CD8-positive, alpha-beta memory T cell (primary cell): ENCODE data around the gene PLPP4. TPM values are rescaled to one million over a fixed set of nuclear protein-coding genes. Genes with fewer than 3 reads are reported as not detected.

ENCODE experiments used
- CTCF ChIA-PET: fragments of 350-600 bp; sonication (Branson Sonifier 250); formaldehyde crosslinking; loops from one replicate; lab custom pipeline; 2021; ENCODE audit warnings: antibody characterized with exemption; lab: Charles Lee
- POLR2A ChIA-PET: fragments of 350-600 bp; sonication (Branson Sonifier 250); formaldehyde crosslinking; loops from one replicate; lab custom pipeline; 2021; ENCODE audit warnings: antibody characterized with exemption; lab: Charles Lee
- DNase-seq, 5 donors: peaks; one replicate each; pipeline versions ENCODE4 v3.0.0 to v3.0.0-alpha.2; 2020 to 2022; ENCODE audit warnings: mixed read lengths in 1 of 5
- H3K27ac ChIP-seq: one replicate; pipeline ENCODE4 v1.7.0; 2013; ENCODE audit warnings: low read depth, mild to moderate bottlenecking, low read length, moderate library complexity
- H3K27me3 ChIP-seq: 2 replicates; pipeline ENCODE4 v1.7.0; 2013; ENCODE audit warnings: low read length, mild to moderate bottlenecking; ENCODE audit not compliant: insufficient read depth, poor library complexity, severe bottlenecking
- H3K36me3 ChIP-seq: 2 replicates; pipeline ENCODE4 v1.7.0; 2013; ENCODE audit warnings: mild to moderate bottlenecking, low read length, moderate library complexity; ENCODE audit not compliant: insufficient read depth
- H3K4me1 ChIP-seq: 2 replicates; pipeline ENCODE4 v1.7.0; 2013; ENCODE audit warnings: mild to moderate bottlenecking, low read length, moderate library complexity; ENCODE audit not compliant: insufficient read depth
- H3K4me3 ChIP-seq: 2 replicates; pipeline ENCODE4 v1.7.0; 2013; ENCODE audit warnings: mild to moderate bottlenecking, low read length
- H3K9me3 ChIP-seq: 2 replicates; pipeline ENCODE4 v1.7.0; 2013; ENCODE audit warnings: mild to moderate bottlenecking, low read length
- H3K27ac Mint-ChIP-seq, 8 donors: one replicate each; pipeline ENCODE4 v1.8.0; 2020 to 2021; ENCODE audit warnings: mixed read lengths in 8 of 8, mild to moderate bottlenecking in 6 of 8, inconsistent platforms in 3 of 8, moderate library complexity in 3 of 8
- H3K27me3 Mint-ChIP-seq, 2 donors: one replicate each; pipeline ENCODE4 v1.8.0; 2020 to 2021; ENCODE audit warnings: mixed read lengths in 2 of 2, mild to moderate bottlenecking in 1 of 2, moderate library complexity in 1 of 2
- H3K36me3 Mint-ChIP-seq, 3 donors: one replicate each; pipeline ENCODE4 v1.8.0; 2020 to 2021; ENCODE audit warnings: mixed read lengths in 3 of 3, inconsistent platforms in 1 of 3, mild to moderate bottlenecking in 1 of 3
- H3K4me1 Mint-ChIP-seq, 3 donors: one replicate each; pipeline ENCODE4 v1.8.0; 2020 to 2021; ENCODE audit warnings: mixed read lengths in 3 of 3, inconsistent platforms in 1 of 3, mild to moderate bottlenecking in 1 of 3
- H3K4me3 Mint-ChIP-seq, 7 donors: one replicate each; pipeline ENCODE4 v1.8.0; 2020 to 2021; ENCODE audit warnings: mixed read lengths in 7 of 7, mild to moderate bottlenecking in 6 of 7, moderate library complexity in 4 of 7, inconsistent platforms in 2 of 7
- H3K9me3 Mint-ChIP-seq, 5 donors: one replicate each; pipeline ENCODE4 v1.8.0; 2020 to 2022; ENCODE audit warnings: mixed read lengths in 5 of 5, mild to moderate bottlenecking in 3 of 5, moderate library complexity in 2 of 5, inconsistent platforms in 1 of 5
- polyA plus RNA-seq: library from polyadenylated mRNA; unstranded; fragments of 300-500 nt; fragmentation: Illumina TruSeq; gene quantifications from one replicate; pipeline ENCODE4 v1.2.3, GENCODE V29; 2021
- total RNA-seq, 2 experiments: library from RNA; stranded (reverse); gene quantifications; one replicate each; pipeline ENCODE4 v1.2.3, GENCODE V29; 2021

PLPP4 gene
- total and polyA plus RNA-seq, 3 experiments from 2014 or later: not detected

- ChIA-PET POLR2A (no interaction called here), CTCF (no interaction called here)
- Histone ChIP-seq H3K4me3 (no peak overlapping the region), H3K4me1 (no peaks in the 10 kb centered on the region), H3K9me3 (no peaks in the 10 kb centered on the region), H3K27me3 (no peaks in the 10 kb centered on the region), H3K36me3 (no peaks in the 10 kb centered on the region), H3K27ac (no peak overlapping the region)
- Mint-ChIP-seq H3K9me3 (peaks cover 4 to 11% (median 9%) of the 10 kb centered on the region in 5 donors), H3K27ac (no peak overlapping the region), H3K27me3 (peaks cover 0 to 3% of the 10 kb centered on the region in 2 donors), H3K4me3 (no peak overlapping the region), H3K4me1 (no peaks in the 10 kb centered on the region), H3K36me3 (peaks cover 0 to 1% (median 0%) of the 10 kb centered on the region in 3 donors)
- no peak for DNase-seq
These were observed 155.7 kb downstream of the PLPP4 start for GRCh38 chr10:120612756-120613155.

GRCh38 chr10:120613180-120613579 is 156.2 kb downstream of the PLPP4 start:
- ChIA-PET POLR2A (no interaction called here), CTCF (no interaction called here)
- Mint-ChIP-seq H3K27ac (no peak overlapping the region), H3K36me3 (peaks cover 0 to 1% (median 0%) of the 10 kb centered on the region in 3 donors), H3K9me3 (peaks cover 4 to 11% (median 9%) of the 10 kb centered on the region in 5 donors), H3K4me1 (no peaks in the 10 kb centered on the region), H3K27me3 (peaks cover 0 to 3% of the 10 kb centered on the region in 2 donors), H3K4me3 (no peak overlapping the region)
- Histone ChIP-seq H3K27me3 (no peaks in the 10 kb centered on the region), H3K27ac (no peak overlapping the region), H3K4me3 (no peak overlapping the region), H3K36me3 (no peaks in the 10 kb centered on the region), H3K9me3 (no peaks in the 10 kb centered on the region), H3K4me1 (no peaks in the 10 kb centered on the region)
- no peak for DNase-seq

- H3K4me3 ChIP-seq: no peak overlapping the region
- no peaks in the 10 kb centered on the region for H3K9me3 ChIP-seq
- ChIA-PET CTCF (no interaction called here), POLR2A (no interaction called here)
- H3K36me3 ChIP-seq: no peaks in the 10 kb centered on the region
- no peak overlapping the region for H3K27ac ChIP-seq
- no peaks in the 10 kb centered on the region for H3K4me1 ChIP-seq
- no peak for DNase-seq
- no peaks in the 10 kb centered on the region for H3K27me3 ChIP-seq
- H3K4me1 Mint-ChIP-seq: no peaks in the 10 kb centered on the region
- no peaks in the 10 kb centered on the region for H3K27me3 Mint-ChIP-seq
- H3K4me3 Mint-ChIP-seq: no peak overlapping the region
- peaks cover 4 to 15% (median 9%) of the 10 kb centered on the region in 5 donors for H3K9me3 Mint-ChIP-seq
- H3K36me3 Mint-ChIP-seq: peaks cover 0 to 4% (median 1%) of the 10 kb centered on the region in 3 donors
- no peak overlapping the region for H3K27ac Mint-ChIP-seq
These were observed 157.7 kb downstream of the PLPP4 start for GRCh38 chr10:120614680-120615079.

GRCh38 chr10:120616311-120616911 is 159.4 kb downstream of the PLPP4 start:
- Histone ChIP-seq H3K4me3 (no peak overlapping the region), H3K9me3 (no peaks in the 10 kb centered on the region), H3K36me3 (no peaks in the 10 kb centered on the region), H3K27me3 (no peaks in the 10 kb centered on the region), H3K27ac (no peak overlapping the region), H3K4me1 (no peaks in the 10 kb centered on the region)
- no peaks in the 10 kb centered on the region for H3K27me3 Mint-ChIP-seq
- ChIA-PET CTCF (interaction anchor here (0.7 kb wide), 1 partner anchor 63 kb away, joined by 3 read pairs; no protein-coding TSS in a partner anchor), POLR2A (no interaction called here)
- no peak overlapping the region for H3K27ac Mint-ChIP-seq
- H3K36me3 Mint-ChIP-seq: peaks cover 0 to 4% (median 0%) of the 10 kb centered on the region in 3 donors
- DNase-seq: no peak
- H3K4me1 Mint-ChIP-seq: no peaks in the 10 kb centered on the region
- H3K9me3 Mint-ChIP-seq: peaks cover 4 to 17% (median 11%) of the 10 kb centered on the region in 5 donors
- no peak overlapping the region for H3K4me3 Mint-ChIP-seq

GRCh38 chr10:120628197-120628596 is 171.2 kb downstream of the PLPP4 start:
- Histone ChIP-seq H3K4me1 (no peaks in the 10 kb centered on the region), H3K27ac (no peak overlapping the region), H3K36me3 (no peaks in the 10 kb centered on the region), H3K4me3 (no peak overlapping the region), H3K27me3 (no peaks in the 10 kb centered on the region), H3K9me3 (no peaks in the 10 kb centered on the region)
- Mint-ChIP-seq H3K4me3 (no peak overlapping the region), H3K27ac (no peak overlapping the region), H3K27me3 (peaks cover 4 to 6% of the 10 kb centered on the region in 2 donors), H3K36me3 (no peaks in the 10 kb centered on the region), H3K9me3 (peaks cover 0 to 2% (median 0%) of the 10 kb centered on the region in 5 donors), H3K4me1 (no peaks in the 10 kb centered on the region)
- CTCF ChIA-PET: no interaction called here
- no peak for DNase-seq
- POLR2A ChIA-PET: no interaction called here

GRCh38 chr10:120630266-120630665 is 173.2 kb downstream of the PLPP4 start:
- H3K4me3 Mint-ChIP-seq: no peak overlapping the region
- Histone ChIP-seq H3K27ac (no peak overlapping the region), H3K4me1 (no peaks in the 10 kb centered on the region), H3K27me3 (no peaks in the 10 kb centered on the region), H3K9me3 (no peaks in the 10 kb centered on the region), H3K4me3 (no peak overlapping the region), H3K36me3 (no peaks in the 10 kb centered on the region)
- peaks cover 0 to 4% (median 2%) of the 10 kb centered on the region in 5 donors for H3K9me3 Mint-ChIP-seq
- no peak for DNase-seq
- POLR2A ChIA-PET: no interaction called here
- no peaks in the 10 kb centered on the region for H3K36me3 Mint-ChIP-seq
- H3K27me3 Mint-ChIP-seq: peaks cover 4 to 11% of the 10 kb centered on the region in 2 donors
- H3K27ac Mint-ChIP-seq: no peak overlapping the region
- CTCF ChIA-PET: no interaction called here
- no peaks in the 10 kb centered on the region for H3K4me1 Mint-ChIP-seq

GRCh38 chr10:120632047-120632446 is 175.0 kb downstream of the PLPP4 start:
- ChIA-PET POLR2A (no interaction called here), CTCF (no interaction called here)

GRCh38 chr10:120632942-120633341 is 175.9 kb downstream of the PLPP4 start:
- H3K4me3 Mint-ChIP-seq: no peak overlapping the region
- DNase-seq: no peak
- H3K4me1 Mint-ChIP-seq: no peaks in the 10 kb centered on the region
- H3K27ac Mint-ChIP-seq: no peak overlapping the region
- H3K27me3 Mint-ChIP-seq: peaks cover 0 to 11% of the 10 kb centered on the region in 2 donors
- H3K9me3 Mint-ChIP-seq: peaks cover 0 to 4% (median 2%) of the 10 kb centered on the region in 5 donors
- ChIA-PET POLR2A (no interaction called here), CTCF (no interaction called here)
- no peaks in the 10 kb centered on the region for H3K4me1 ChIP-seq
- no peaks in the 10 kb centered on the region for H3K27me3 ChIP-seq
- H3K9me3 ChIP-seq: no peaks in the 10 kb centered on the region
- H3K4me3 ChIP-seq: no peak overlapping the region
- H3K27ac ChIP-seq: no peak overlapping the region
- no peaks in the 10 kb centered on the region for H3K36me3 Mint-ChIP-seq
- no peaks in the 10 kb centered on the region for H3K36me3 ChIP-seq

More at GRCh38 chr10:120632047-120632446, 175.0 kb downstream of the PLPP4 start:
- Histone ChIP-seq H3K9me3 (no peaks in the 10 kb centered on the region), H3K4me3 (no peak overlapping the region), H3K27me3 (no peaks in the 10 kb centered on the region), H3K36me3 (no peaks in the 10 kb centered on the region), H3K27ac (no peak overlapping the region), H3K4me1 (no peaks in the 10 kb centered on the region)
- Mint-ChIP-seq H3K9me3 (peaks cover 0 to 4% (median 2%) of the 10 kb centered on the region in 5 donors), H3K27ac (no peak overlapping the region), H3K4me3 (no peak overlapping the region), H3K36me3 (no peaks in the 10 kb centered on the region), H3K27me3 (peaks cover 0 to 11% of the 10 kb centered on the region in 2 donors), H3K4me1 (no peaks in the 10 kb centered on the region)
- DNase-seq: no peak
